Measurements from ENCODE around the gene MRPS15.

Gene MRPS15

DNA sequence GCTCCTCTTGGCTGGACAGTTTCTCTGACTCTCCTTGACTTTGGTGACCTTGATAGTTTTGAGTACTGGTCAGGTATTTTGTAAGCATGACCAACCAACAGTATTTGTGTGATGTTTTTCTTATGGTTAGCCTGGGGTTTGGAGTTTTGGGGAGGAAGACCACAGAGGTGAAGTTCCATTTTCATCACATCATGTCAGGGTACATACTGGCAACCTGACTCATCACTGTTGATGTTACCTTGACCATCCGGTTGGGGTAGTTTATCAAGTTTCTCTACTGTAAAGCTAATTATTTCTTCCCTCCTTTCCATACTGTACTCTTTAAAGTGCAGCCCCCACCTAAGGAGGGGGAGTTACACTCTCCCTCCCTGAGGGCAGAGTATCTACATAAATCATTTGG, 27.4 kb downstream of the MRPS15 start:
- Histone ChIP-seq H2AFZ (ENCODE audit: low read depth, low read length) (no peak overlapping the region), H3K4me3 (ENCODE audit: low read length) (no peak overlapping the region), H3K27ac (ENCODE audit: low read length) (no peak overlapping the region), H3K4me2 (ENCODE audit: low read length) (no peak overlapping the region), H3K27me3 (ENCODE audit: low read depth, low read length) (no peaks in the 10 kb centered on the region), H3K9me3 (ENCODE audit: insufficient read depth, low read length) (no peaks in the 10 kb centered on the region), H3K9ac (ENCODE audit: low read length) (no peak overlapping the region), H3K36me3 (replicated peaks; ENCODE audit: low read depth, low read length) (no peaks in the 10 kb centered on the region), H4K20me1 (ENCODE audit: insufficient read depth, low read length) (no peaks in the 10 kb centered on the region), H3K79me2 (ENCODE audit: low read length) (no peaks in the 10 kb centered on the region), H3K4me1 (ENCODE audit: low read length) (no peaks in the 10 kb centered on the region)
- TF ChIP-seq, protein P1, sequence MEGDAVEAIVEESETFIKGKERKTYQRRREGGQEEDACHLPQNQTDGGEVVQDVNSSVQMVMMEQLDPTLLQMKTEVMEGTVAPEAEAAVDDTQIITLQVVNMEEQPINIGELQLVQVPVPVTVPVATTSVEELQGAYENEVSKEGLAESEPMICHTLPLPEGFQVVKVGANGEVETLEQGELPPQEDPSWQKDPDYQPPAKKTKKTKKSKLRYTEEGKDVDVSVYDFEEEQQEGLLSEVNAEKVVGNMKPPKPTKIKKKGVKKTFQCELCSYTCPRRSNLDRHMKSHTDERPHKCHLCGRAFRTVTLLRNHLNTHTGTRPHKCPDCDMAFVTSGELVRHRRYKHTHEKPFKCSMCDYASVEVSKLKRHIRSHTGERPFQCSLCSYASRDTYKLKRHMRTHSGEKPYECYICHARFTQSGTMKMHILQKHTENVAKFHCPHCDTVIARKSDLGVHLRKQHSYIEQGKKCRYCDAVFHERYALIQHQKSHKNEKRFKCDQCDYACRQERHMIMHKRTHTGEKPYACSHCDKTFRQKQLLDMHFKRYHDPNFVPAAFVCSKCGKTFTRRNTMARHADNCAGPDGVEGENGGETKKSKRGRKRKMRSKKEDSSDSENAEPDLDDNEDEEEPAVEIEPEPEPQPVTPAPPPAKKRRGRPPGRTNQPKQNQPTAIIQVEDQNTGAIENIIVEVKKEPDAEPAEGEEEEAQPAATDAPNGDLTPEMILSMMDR (IDR thresholded peaks at IDR 0.05; ENCODE audit: low read depth, low read length) = no peak
- no peak for TF ChIP-seq EZH2phosphoT487 (IDR thresholded peaks at IDR 0.05; ENCODE audit: low read depth)

- Histone ChIP-seq H3K4me2 (ENCODE audit: low read length) (no peak overlapping the region), H3K27me3 (ENCODE audit: low read depth, low read length) (no peaks in the 10 kb centered on the region), H3K36me3 (replicated peaks; ENCODE audit: low read depth, low read length) (no peaks in the 10 kb centered on the region), H2AFZ (ENCODE audit: low read depth, low read length) (no peak overlapping the region), H3K27ac (ENCODE audit: low read length) (no peak overlapping the region), H3K9me3 (ENCODE audit: insufficient read depth, low read length) (no peaks in the 10 kb centered on the region), H3K9ac (ENCODE audit: low read length) (no peak overlapping the region), H4K20me1 (ENCODE audit: insufficient read depth, low read length) (no peaks in the 10 kb centered on the region), H3K79me2 (ENCODE audit: low read length) (no peaks in the 10 kb centered on the region), H3K4me1 (ENCODE audit: low read length) (no peaks in the 10 kb centered on the region), H3K4me3 (ENCODE audit: low read length) (no peak overlapping the region)
- TF ChIP-seq EZH2phosphoT487 (IDR thresholded peaks at IDR 0.05; ENCODE audit: low read depth) = no peak
- TF ChIP-seq, protein P1 (IDR thresholded peaks at IDR 0.05; ENCODE audit: low read depth, low read length) = no peak
These were observed 31.1 kb downstream of the MRPS15 start for GRCh38 chr1:36433102-36433501.

GRCh38 chr1:36432616-36433015, 31.6 kb downstream of the MRPS15 start:
- Histone ChIP-seq H2AFZ (ENCODE audit: low read depth, low read length) (no peak overlapping the region), H3K9ac (ENCODE audit: low read length) (no peak overlapping the region), H3K4me2 (ENCODE audit: low read length) (no peak overlapping the region), H4K20me1 (ENCODE audit: insufficient read depth, low read length) (no peaks in the 10 kb centered on the region), H3K79me2 (ENCODE audit: low read length) (no peaks in the 10 kb centered on the region), H3K4me3 (ENCODE audit: low read length) (no peak overlapping the region), H3K27me3 (ENCODE audit: low read depth, low read length) (no peaks in the 10 kb centered on the region), H3K9me3 (ENCODE audit: insufficient read depth, low read length) (no peaks in the 10 kb centered on the region), H3K4me1 (ENCODE audit: low read length) (no peaks in the 10 kb centered on the region), H3K27ac (ENCODE audit: low read length) (no peak overlapping the region), H3K36me3 (replicated peaks; ENCODE audit: low read depth, low read length) (no peaks in the 10 kb centered on the region)
- no peak for TF ChIP-seq EZH2phosphoT487 (IDR thresholded peaks at IDR 0.05; ENCODE audit: low read depth)
- TF ChIP-seq, protein P1 (IDR thresholded peaks at IDR 0.05; ENCODE audit: low read depth, low read length) = no peak

- Histone ChIP-seq H3K27me3 (ENCODE audit: low read depth, low read length) (no peaks in the 10 kb centered on the region), H3K9ac (ENCODE audit: low read length) (no peak overlapping the region), H3K36me3 (replicated peaks; ENCODE audit: low read depth, low read length) (no peaks in the 10 kb centered on the region), H2AFZ (ENCODE audit: low read depth, low read length) (no peak overlapping the region), H3K9me3 (ENCODE audit: insufficient read depth, low read length) (no peaks in the 10 kb centered on the region), H3K4me3 (ENCODE audit: low read length) (no peak overlapping the region), H3K27ac (ENCODE audit: low read length) (no peak overlapping the region), H3K4me1 (ENCODE audit: low read length) (no peaks in the 10 kb centered on the region), H3K79me2 (ENCODE audit: low read length) (no peaks in the 10 kb centered on the region), H4K20me1 (ENCODE audit: insufficient read depth, low read length) (no peaks in the 10 kb centered on the region), H3K4me2 (ENCODE audit: low read length) (no peak overlapping the region)
- TF ChIP-seq EZH2phosphoT487 (IDR thresholded peaks at IDR 0.05; ENCODE audit: low read depth) = no peak
- TF ChIP-seq, protein P1 (IDR thresholded peaks at IDR 0.05; ENCODE audit: low read depth, low read length) = no peak
These were observed 38.4 kb downstream of the MRPS15 start for GRCh38 chr1:36425791-36426190.
